Fibroblast of pulmonary artery (primary cell): ENCODE results near the gene FBXO24.

Experiments
- DNase-seq: peaks from one replicate; pipeline ENCODE4 v3.0.0-alpha.2; 2010; ENCODE audit warnings: low read depth
- H3K4me3 ChIP-seq: replicated peaks from 2 replicates; pipeline ENCODE4 v1.5.1; 2011; ENCODE audit warnings: low read depth, mild to moderate bottlenecking, control low read depth, low read length, moderate library complexity
- CTCF ChIP-seq: IDR thresholded peaks from 2 replicates; pipeline ENCODE4 v1.5.1; 2011; ENCODE audit warnings: mild to moderate bottlenecking, control low read depth, low read length, inconsistent platforms; ENCODE audit errors: missing control alignments

FBXO24 gene

GRCh38 chr7:100576384-100576993, 9.6 kb upstream of the FBXO24 start:
- TF ChIP-seq CTCF, result no peak
- DNase-seq, result no peak
- no peak overlapping the region for H3K4me3 ChIP-seq

- no peak for DNase-seq
- no peak overlapping the region for H3K4me3 ChIP-seq
- no peak for TF ChIP-seq CTCF
Observed at GRCh38 chr7:100577103-100577502, 9.0 kb upstream of the FBXO24 start.

- no peak for TF ChIP-seq CTCF
- H3K4me3 ChIP-seq, result no peak overlapping the region
- DNase-seq, result no peak
Observed at GRCh38 chr7:100577507-100577906, 8.6 kb upstream of the FBXO24 start.

GRCh38 chr7:100578246-100579183, 7.6 kb upstream of the FBXO24 start:
- no peak overlapping the region for H3K4me3 ChIP-seq
- no peak for TF ChIP-seq CTCF

GRCh38 chr7:100580466-100581283, 5.5 kb upstream of the FBXO24 start:
- DNase-seq, result no peak
- no peak overlapping the region for H3K4me3 ChIP-seq
- no peak for TF ChIP-seq CTCF

More at GRCh38 chr7:100578246-100579183, 7.6 kb upstream of the FBXO24 start:
- no peak for DNase-seq

- no peak overlapping the region for H3K4me3 ChIP-seq
- DNase-seq, result no peak
- no peak for TF ChIP-seq CTCF
Observed at GRCh38 chr7:100582041-100582579, 4.0 kb upstream of the FBXO24 start.
